Fibroblast of gingiva (primary cell): Measurements from ENCODE around the gene EFCC1.
"Not testable (repeated sequence)": the region's sequence is repeated elsewhere in the genome, so short reads cannot be mapped to it uniquely, and the experiment has no call there.

Source experiments
- DNase-seq: peaks from one replicate; pipeline ENCODE4 v3.0.0-alpha.2; 2011; ENCODE audit warnings: low read depth

The EFCC1 gene

GRCh38 chr3:129056451-129057173 is 55.5 kb downstream of the EFCC1 start:
- no peak for DNase-seq

- DNase-seq, result no peak
Observed at GRCh38 chr3:129057249-129057648, 56.1 kb downstream of the EFCC1 start.

- no peak for DNase-seq
Observed at GRCh38 chr3:129058441-129059200, 57.5 kb downstream of the EFCC1 start.

- DNase-seq, result no peak
Observed at GRCh38 chr3:129059311-129059958, 58.3 kb downstream of the EFCC1 start.

GRCh38 chr3:129060276-129061022 is 59.3 kb downstream of the EFCC1 start, which contains the start of gene GP9:
TSS of gene GP9 (plus strand) at chr3:129060779. CDS start at chr3:129061740, 961 bp downstream.
- DNase-seq, result no peak

GRCh38 chr3:129061023-129061887 is 60.2 kb downstream of the EFCC1 start:
- no peak for DNase-seq

GRCh38 chr3:129061888-129062834 is 61.1 kb downstream of the EFCC1 start:
- no peak for DNase-seq

GRCh38 chr3:129063091-129063640 is 62.1 kb downstream of the EFCC1 start:
- DNase-seq, result no peak

GRCh38 chr3:129063841-129064482 is 62.9 kb downstream of the EFCC1 start:
- no peak for DNase-seq

- no peak for DNase-seq
Observed at GRCh38 chr3:129065016-129065719, 64.1 kb downstream of the EFCC1 start.

GRCh38 chr3:129065720-129066073 is 64.6 kb downstream of the EFCC1 start:
- no peak for DNase-seq

- not testable (repeated sequence) for DNase-seq
Observed at GRCh38 chr3:129067719-129068118, 66.6 kb downstream of the EFCC1 start.

- DNase-seq, result no peak
Observed at GRCh38 chr3:129068291-129068886, 67.3 kb downstream of the EFCC1 start.

GRCh38 chr3:129069313-129070085 is 68.4 kb downstream of the EFCC1 start:
- not testable (repeated sequence) for DNase-seq

- DNase-seq, result no peak
Observed at GRCh38 chr3:129070086-129070885, 69.2 kb downstream of the EFCC1 start.

- peak; percentile 16 for DNase-seq
Observed at GRCh38 chr3:129077222-129077621, 76.1 kb downstream of the EFCC1 start.

- no peak for DNase-seq
Observed at GRCh38 chr3:129078510-129078909, 77.4 kb downstream of the EFCC1 start.
